NCI-H2029 treated with DMSO at 0.1 percent for 48 hours (cell line): Measurements from ENCODE around the gene ABLIM1.
A peak's percentile ranks its signal among the peaks of the same experiment; 100 is the strongest.

Source experiments
- DNase-seq: peaks from one replicate; lab custom pipeline; 2025; lab: John Stamatoyannopoulos, UW

The ABLIM1 gene

GRCh38 chr10:114577133-114577532, 80.9 kb downstream of the ABLIM1 start:
- no peak for DNase-seq

- DNase-seq, result no peak
These were observed 81.4 kb downstream of the ABLIM1 start for GRCh38 chr10:114576716-114577115.

GRCh38 chr10:114576132-114576487, 82.0 kb downstream of the ABLIM1 start:
- DNase-seq, result no peak

GRCh38 chr10:114575417-114576131, 82.5 kb downstream of the ABLIM1 start:
- no peak for DNase-seq

- DNase-seq, result no peak
These were observed 84.6 kb downstream of the ABLIM1 start for GRCh38 chr10:114573330-114574045.

DNA sequence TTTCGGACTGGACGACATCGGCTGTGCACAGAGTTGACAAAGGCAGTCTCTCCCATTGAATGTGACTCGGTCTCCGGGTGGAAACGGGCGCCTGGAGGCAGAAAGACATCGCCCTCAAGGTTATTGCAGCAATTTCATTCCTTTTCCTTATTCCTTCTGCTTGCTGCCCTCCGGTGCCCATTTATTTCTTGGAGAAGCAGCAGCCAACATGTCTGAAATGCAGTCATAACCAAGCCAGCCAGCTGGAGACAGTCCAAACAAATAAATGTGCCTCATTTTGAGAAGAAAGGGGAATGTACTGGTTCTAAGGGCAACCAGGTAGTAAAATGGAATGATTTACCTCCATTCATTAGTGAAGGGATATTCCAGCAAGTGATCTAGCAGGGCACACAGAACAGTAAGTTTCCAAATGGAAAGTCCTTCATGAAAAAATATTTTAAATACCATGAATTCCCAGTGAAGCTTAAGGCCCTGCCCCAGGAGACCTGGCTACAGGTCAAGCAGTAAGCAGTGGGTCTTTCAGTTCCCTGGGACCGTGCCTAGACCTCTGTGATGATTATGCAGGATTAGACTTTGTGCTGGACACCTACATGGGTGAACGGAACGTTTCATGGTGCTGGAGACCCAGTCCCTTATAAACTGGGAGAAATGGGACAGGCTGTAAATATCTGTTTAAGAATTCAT, 86.6 kb downstream of the ABLIM1 start:
- no peak for DNase-seq

- no peak for DNase-seq
These were observed 92.0 kb downstream of the ABLIM1 start for GRCh38 chr10:114566064-114566463.

DNA sequence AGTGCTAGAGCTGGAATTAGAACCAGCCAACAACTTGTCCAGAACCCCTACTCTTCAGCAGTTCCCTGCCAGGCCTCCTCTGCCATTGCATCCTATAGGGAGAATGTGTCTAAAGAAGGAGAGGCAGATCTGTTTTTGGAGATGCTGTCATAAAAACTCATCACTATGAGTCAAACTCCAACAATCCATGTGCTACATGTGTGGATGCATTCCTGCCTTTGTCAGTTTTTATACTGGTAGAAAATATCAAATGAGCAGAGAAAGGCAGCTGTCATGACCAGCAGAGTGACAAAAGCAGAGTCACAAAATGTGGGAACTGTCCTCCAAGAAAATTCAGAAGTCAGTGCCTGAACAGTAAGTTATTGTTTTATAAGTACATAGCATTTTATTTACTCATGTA, 93.0 kb downstream of the ABLIM1 start:
- DNase-seq, result no peak

GRCh38 chr10:114561008-114561523, 97.0 kb downstream of the ABLIM1 start:
- DNase-seq, result no peak

DNA sequence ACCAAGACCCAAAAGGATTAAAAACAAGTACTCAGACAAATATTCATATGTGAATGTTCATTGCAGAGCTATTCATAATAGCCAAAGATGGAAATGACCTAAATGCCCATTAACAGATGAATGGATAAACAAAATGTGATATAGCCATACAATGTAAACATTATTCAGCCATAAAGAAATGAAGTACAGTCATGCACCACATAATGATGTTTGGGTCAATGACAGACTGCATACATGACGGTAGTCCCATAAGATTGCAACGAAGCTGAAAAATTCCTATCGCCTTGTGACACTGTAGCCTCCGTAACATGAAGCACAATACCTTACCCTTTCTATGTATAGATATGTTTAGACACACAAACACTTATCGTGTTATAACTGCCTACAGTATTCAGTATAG, 97.9 kb downstream of the ABLIM1 start:
- no peak for DNase-seq

GRCh38 chr10:114559636-114560035, 98.4 kb downstream of the ABLIM1 start:
- no peak for DNase-seq

GRCh38 chr10:114557854-114558253, 100.2 kb downstream of the ABLIM1 start:
- DNase-seq, result no peak

GRCh38 chr10:114556236-114557122, 101.6 kb downstream of the ABLIM1 start:
- no peak for DNase-seq

GRCh38 chr10:114553436-114553835, 104.6 kb downstream of the ABLIM1 start:
- no peak for DNase-seq

DNA sequence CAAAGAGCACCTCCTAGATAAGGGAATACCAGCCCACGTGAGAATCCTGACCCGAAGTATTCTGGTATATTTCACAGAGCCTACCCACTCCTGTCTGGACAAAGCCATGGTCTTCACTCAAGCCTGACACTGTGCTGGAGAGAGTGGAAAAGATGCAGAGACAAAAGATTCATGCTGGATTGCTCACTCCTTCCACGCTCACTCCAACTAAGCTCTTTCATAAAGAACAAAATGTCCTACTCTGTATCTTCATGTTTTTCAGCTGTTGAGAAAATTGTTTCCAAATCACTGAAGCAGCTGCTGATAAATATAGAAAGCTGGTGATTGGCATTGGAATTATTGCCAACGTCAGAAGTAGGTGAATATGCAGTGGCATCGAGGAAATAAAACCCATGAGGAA, 106.0 kb downstream of the ABLIM1 start:
- DNase-seq, result no peak

- DNase-seq, result no peak
These were observed 106.5 kb downstream of the ABLIM1 start for GRCh38 chr10:114551636-114551972.

DNA sequence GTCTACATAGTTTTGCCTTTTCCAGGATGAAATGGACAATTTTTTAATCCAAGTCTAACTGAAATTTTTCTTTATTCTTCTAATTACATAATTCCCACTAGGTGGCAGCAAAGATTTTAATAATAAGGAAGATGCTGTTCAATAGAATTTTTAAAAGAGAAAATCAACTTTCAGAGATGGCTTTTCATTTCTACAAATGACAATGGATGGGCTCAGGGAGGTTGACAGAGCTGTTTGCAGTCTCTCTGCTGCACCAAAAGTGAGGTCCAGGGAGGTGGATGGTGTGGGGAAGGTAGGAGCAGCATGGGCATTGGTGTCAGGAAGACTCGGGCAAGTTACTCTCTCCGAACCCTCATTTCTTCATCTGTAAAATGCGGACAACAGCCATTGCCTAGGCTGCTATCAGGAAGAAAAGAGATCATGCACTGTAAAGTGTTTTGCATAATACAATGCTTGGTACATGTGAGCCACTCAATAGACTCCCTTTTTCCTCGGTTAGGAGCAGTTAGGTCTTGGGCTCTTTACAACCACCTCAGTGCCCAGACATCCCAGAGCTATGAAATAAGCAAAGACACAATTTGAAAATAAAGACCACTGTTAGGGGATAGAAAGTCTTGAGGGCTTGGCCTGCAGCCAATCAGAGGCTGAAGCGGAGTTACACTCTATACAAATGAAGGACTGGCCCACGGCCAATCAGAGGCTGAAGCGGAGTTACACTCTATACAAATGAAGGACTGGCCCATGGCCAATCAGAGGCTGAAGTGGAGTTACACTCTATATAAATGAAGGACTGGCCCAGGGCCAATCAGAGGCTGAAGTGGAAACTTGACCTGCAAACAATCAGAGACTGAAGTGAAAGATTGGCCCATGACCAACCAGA, 107.1 kb downstream of the ABLIM1 start:
- peak; percentile 76 for DNase-seq

- no peak for DNase-seq
These were observed 109.4 kb downstream of the ABLIM1 start for GRCh38 chr10:114548662-114549061.

DNA sequence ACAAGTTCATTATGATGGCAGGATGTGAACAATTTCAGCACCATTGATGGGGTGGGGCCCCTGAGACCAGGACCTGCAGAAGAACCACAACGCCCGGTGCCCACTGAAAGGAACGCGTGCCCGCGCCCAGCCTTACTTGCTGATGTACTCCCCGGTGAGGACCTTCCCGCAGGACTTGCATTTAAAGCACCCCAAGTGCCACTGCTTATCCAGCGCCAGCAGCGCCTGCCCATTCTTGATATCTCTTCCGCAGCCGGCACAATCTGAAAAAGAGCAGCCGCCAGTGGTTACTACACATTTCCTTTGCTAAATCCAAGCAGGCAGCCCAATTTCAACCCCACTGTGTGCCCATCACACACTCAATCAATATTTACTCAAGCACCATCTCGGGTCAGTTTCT, 110.6 kb downstream of the ABLIM1 start:
- no peak for DNase-seq

DNA sequence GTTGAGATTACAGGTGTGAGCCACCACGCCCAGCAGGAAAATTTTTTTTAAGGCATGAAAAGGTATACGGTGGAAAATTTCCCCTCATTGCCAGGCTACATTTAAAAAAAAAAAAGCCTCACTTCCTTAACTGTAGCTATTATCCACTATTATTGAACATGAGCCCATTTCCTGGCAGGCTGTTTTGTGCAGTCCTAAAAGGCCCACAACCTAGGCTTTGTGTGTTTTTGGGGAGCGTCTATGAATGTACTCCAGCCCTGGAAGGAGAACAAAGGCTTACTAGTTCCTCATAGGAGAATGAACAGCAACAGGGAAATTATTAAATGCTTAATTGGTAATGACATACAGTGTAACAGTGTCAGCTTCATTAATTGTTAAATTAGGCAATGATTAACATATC, 111.0 kb downstream of the ABLIM1 start:
- no peak for DNase-seq

DNA sequence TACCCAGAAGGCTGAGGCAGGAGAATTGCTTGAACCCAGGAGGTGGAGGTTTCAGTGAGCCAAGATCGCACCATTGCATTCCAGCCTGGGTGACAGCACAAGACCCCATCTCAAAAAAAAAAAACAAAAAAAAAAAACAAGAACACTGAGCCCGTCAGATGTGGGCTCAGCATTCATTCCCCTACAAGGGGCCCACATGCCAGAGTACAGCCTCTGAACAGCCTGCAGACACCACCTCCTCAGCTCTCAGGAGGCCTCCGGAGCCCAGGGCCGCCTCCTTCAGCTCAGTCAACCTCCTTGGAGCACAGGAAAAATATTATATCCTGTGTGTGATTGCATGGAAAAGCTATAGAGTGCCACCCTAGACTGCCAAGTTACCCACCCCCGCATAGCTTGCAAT, 112.3 kb downstream of the ABLIM1 start:
- DNase-seq, result no peak
